GM10266 (cell line): ENCODE results near the gene CRYL1.
A peak's percentile ranks its signal among the peaks of the same experiment; 100 is the strongest.

Experiments used
- DNase-seq: peaks from one replicate; pipeline ENCODE4 v3.0.0; 2012; ENCODE audit errors: extremely low spot score
- TF ChIP-seq, protein P1 (sequence below): IDR thresholded peaks from 2 replicates; pipeline ENCODE4 v1.5.1; 2012; ENCODE audit warnings: mild to moderate bottlenecking, low read depth; ENCODE audit not compliant: control insufficient read depth, insufficient read depth; ENCODE audit errors: missing control alignments

CRYL1 gene

DNA sequence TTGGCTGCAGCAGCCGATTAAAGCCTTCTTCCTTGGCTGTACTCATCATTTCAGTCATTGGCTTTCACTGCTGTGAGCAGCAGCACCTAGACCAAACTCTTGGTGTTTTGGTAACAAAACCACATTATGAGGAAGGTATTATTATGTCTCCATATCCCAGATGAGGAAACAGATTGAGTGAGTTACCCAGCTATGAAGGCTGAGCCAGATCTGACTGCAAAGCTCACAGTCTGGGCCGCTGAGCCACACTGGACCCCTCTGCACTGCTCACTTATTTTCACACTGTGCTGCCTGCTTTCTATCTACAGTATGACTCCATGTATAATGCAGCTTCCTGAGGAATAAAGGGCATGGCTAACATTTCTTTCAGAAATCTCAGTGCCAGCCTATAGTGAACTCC is 24.5 kb downstream of the CRYL1 start:
- no peak for DNase-seq
- TF ChIP-seq, protein P1, sequence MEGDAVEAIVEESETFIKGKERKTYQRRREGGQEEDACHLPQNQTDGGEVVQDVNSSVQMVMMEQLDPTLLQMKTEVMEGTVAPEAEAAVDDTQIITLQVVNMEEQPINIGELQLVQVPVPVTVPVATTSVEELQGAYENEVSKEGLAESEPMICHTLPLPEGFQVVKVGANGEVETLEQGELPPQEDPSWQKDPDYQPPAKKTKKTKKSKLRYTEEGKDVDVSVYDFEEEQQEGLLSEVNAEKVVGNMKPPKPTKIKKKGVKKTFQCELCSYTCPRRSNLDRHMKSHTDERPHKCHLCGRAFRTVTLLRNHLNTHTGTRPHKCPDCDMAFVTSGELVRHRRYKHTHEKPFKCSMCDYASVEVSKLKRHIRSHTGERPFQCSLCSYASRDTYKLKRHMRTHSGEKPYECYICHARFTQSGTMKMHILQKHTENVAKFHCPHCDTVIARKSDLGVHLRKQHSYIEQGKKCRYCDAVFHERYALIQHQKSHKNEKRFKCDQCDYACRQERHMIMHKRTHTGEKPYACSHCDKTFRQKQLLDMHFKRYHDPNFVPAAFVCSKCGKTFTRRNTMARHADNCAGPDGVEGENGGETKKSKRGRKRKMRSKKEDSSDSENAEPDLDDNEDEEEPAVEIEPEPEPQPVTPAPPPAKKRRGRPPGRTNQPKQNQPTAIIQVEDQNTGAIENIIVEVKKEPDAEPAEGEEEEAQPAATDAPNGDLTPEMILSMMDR = no peak

DNA sequence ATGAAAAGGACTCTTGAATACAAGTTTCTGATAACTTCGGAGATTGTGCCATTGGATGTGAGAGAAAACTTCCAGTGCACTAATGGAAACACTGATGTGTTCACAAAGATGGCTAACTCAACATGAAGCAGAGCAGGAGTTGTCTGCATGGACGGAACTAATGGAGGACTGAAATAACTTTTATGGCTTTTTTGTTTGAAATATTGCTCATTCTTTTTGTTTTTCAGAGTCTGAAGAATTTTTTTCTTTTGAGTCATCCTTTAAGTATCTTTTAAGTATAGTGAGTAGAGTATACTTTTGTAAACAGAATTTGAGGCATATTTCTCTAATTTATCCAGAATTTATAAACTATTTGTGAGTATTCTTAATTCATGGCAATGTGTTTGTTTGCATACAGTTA is 25.7 kb downstream of the CRYL1 start:
- TF ChIP-seq, protein P1 = no peak
- no peak for DNase-seq

DNA sequence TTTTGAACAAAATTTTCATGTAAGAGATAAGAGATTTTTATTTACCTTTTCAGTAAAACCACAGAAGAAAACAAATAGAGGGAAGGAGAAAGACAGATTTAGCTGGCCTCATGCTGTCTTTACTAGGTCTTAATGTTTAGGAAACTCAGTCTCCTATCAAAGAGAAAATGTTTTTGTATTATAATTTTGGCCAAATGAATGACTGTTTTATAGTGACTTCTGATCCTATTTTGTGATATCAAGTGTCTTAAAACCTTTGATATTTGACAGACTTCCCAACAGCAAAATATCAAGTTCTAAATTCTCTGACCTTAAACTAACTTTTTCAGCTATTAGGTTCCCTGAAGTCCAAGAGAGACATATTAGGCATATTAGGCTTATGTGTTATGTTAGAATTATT is 27.0 kb downstream of the CRYL1 start:
- TF ChIP-seq, protein P1 = no peak
- no peak for DNase-seq

DNA sequence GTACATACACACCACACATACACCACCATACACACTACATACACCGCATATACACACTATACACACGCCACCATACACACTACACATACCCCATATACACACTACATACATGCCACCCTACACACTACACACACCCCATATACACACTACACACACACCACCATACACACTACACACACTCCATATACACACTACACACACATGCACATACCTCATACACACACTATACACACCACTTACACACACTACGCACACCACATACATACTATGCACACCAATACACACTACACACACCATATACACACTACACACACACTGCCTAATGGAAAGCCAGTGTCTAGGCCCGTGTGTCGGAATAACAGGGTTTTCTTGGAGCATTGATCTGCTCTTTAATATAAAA is 27.5 kb downstream of the CRYL1 start:
- no peak for DNase-seq
- TF ChIP-seq, protein P1 = no peak

DNA sequence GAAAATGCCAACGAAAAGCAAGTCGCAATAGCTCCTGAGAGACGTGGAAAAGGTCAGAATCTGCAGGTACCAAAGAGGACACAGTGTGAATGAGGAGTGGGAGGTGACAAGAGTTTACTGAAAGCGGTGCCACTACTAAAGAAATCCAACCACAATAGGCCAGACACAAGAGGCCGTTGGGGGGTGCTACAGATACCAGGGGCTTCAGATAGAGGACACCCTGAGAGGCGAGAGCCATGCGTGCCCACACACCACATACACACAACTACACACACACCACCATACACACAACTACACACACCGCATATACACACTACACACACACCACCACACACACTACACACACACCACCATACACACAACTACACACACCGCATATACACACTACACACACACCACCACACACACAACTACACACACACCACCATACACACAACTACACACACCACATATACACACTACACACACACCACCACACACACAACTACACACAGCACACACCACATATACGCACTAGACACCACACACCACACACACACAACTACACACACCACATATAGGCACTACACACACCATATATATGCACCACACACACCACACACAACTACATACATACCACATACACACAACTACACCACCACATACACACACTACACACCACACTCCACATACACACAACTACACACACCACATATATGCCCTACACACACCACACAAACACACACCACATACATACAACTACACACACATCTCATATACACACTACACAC is 28.5 kb downstream of the CRYL1 start:
- TF ChIP-seq, protein P1 = no peak
- DNase-seq = no peak

DNA sequence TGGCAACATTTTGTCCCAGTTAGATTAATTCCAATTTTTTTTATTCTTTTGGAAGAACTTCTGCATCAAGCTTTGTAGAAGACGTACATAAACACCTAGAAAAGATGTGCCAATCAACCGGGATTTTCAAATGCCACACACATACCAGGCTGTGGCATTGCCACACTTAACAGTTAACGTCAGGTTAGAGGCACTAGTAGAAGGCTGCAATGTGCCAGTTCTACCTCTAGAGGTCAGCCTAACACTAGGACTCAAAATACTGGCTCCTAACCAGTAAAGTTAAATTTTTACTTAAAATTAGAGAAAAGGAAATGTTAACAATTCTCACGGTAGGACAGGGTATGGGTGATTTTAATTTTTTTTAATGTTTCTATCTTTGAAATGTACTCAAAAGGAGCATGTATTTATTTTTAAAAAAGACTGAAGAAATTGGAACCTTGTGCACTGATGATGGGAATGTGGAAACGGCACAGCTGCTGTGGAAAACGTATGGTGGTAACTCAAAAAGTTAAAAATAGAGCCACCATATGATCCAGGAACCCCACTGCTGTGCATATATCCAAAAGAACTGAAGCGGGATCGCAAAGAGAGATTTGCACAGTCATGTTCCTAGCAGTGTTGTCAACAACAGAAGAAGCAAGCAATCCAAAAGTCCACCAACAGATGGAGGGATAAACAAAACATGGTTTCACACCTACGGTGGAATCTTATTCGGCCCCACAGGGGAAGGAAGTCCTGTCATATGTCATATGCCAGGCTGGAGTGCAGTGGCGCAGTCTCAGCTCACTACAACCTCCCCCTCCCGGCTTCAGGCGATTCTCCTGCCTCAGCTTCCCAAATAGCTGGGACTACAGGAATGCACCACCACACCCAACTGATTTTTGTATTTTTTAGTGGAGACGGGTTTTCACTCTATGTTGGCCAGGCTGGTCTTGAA is 30.3 kb downstream of the CRYL1 start:
- DNase-seq = peak; percentile 62

More for the DNA sequence above, 30.3 kb downstream of the CRYL1 start:
- TF ChIP-seq, protein P1 = peak; percentile 87
